ENCODE results near the gene OBSCN.

OBSCN gene

DNA sequence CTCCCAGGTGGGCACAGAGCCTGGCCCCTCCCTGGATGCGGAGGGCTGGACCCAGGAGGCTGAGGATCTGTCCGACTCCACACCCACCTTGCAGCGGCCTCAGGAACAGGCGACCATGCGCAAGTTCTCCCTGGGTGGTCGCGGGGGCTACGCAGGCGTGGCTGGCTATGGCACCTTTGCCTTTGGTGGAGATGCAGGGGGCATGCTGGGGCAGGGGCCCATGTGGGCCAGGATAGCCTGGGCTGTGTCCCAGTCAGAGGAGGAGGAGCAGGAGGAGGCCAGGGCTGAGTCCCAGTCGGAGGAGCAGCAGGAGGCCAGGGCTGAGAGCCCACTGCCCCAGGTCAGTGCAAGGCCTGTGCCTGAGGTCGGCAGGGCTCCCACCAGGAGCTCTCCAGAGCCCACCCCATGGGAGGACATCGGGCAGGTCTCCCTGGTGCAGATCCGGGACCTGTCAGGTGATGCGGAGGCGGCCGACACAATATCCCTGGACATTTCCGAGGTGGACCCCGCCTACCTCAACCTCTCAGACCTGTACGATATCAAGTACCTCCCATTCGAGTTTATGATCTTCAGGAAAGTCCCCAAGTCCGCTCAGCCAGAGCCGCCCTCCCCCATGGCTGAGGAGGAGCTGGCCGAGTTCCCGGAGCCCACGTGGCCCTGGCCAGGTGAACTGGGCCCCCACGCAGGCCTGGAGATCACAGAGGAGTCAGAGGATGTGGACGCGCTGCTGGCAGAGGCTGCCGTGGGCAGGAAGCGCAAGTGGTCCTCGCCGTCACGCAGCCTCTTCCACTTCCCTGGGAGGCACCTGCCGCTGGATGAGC is 164.5 kb downstream of the OBSCN start:
- in situ Hi-C loops (cut with HindIII; ENCODE audit: low sequenced_read_pairs) = no loop called here

DNA sequence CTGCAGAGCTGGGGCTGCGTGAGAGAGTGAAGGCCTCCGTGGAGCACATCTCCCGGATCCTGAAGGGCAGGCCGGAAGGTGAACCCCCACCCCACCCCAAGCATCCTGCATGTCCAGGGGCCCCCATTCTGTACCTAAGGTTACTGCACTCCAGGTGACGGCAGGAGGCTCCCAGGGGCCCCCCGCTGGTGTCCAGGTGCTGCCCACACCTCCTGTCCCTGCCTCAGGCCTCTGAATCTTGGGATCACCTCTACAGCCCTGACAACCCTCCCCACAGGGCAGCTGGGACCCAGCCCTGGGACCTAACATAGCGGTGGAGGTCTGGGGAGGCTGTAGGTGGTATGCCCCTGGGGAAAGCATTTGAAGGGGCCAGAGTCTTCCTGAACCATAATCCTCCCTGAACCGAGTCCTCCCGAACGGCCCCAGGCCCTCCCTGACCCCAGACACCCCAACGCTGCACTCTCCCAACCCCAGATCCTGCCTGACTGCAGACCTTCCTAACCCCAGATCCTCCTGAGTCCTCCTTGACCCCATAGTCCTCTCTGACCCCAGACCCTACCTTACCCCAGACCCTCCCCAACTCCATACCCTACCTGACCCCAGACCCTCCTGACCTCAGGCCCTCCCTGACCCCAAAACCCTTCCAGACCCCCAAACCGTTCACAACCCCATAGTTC is 165.3 kb downstream of the OBSCN start:
- in situ Hi-C loops (cut with HindIII; ENCODE audit: low sequenced_read_pairs) = no loop called here

GRCh38 chr1:228373681-228374571 is 166.1 kb downstream of the OBSCN start:
- in situ Hi-C loops (cut with HindIII; ENCODE audit: low sequenced_read_pairs) = no loop called here

DNA sequence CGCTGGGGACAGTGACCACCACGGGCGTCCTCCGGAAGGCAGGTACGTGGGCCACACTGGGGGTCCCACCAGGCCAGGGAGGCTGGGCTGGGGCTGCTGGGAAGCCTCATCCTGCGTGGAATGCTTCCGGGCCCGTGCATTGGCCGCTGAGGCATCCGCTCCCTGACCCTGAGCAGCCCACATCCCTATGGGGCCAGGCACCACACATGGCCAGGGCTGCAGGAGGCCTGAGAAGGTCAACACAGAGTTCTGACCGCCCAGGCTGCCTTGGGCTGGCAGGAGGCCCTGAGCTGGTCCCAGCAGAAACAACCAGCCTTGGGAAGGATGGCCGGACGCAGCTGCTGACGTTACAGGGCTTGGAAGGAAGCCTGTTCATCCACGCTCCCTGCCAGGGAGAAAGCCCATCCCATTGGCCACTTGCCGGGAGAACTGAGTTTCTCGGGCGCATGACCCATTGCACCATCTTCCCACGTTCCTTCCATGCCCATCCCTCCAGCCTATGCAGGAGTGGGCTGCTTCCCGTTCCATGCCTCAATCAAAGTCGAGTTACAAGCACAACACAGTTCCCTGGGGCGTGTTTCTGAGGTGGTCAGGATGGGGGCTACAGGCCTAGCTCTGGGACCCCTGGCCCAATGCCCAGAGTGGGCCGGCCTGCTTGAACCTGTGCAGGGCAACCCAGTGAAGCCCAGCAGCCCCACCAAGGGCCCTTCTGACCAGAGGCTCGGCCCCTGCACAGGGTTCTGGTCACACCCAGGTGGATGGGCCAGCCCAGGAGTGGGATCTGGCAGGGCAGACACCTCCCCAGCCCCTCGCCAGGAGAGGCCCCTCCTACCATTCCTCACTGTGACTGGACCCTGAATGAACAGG is 167.1 kb downstream of the OBSCN start:
- in situ Hi-C loops (cut with HindIII; ENCODE audit: low sequenced_read_pairs) = no loop called here

DNA sequence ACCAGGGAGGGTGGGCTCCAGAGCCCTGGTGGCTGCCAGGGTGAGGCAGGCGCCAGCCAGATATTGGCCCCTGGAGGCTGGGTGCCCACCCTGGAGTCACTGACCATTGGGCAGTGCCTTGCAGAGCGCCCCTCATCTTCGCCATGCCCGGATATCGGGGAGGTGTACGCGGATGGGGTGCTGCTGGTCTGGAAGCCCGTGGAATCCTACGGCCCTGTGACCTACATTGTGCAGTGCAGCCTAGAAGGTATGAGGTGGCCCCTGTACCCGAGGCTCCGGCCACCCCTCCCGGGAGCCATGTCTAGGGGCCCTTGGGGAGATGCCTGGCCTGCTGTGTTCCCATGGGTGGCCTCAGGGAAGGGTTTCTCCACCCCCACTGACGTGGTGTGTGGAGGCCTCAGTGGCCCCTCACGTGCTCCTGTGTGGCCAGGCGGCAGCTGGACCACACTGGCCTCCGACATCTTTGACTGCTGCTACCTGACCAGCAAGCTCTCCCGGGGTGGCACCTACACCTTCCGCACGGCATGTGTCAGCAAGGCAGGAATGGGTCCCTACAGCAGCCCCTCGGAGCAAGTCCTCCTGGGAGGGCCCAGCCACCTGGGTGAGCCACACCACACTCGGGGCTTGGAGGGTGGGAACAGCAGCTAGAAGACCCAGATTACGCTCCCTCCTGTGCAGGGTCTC is 167.9 kb downstream of the OBSCN start:
- in situ Hi-C loops (cut with HindIII; ENCODE audit: low sequenced_read_pairs) = no loop called here

DNA sequence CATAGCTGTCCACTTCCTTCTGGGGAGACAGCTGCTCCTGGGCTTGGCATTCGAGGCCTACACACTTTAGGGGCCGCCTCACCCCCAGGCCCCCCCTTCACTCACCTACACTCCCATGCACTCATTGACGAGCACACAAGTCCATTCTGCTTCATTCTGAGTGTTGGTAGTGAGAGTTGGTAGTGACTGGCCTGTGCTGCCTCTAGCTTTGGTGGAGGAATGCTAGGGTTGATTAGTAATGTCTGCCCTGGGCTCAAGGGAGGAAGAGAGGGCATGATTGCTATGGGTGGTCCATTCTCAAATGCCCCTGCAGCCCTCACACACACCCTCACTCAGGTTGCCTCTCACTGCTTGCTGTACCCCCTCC is 168.4 kb downstream of the OBSCN start:
- in situ Hi-C loops (cut with HindIII; ENCODE audit: low sequenced_read_pairs) = no loop called here

DNA sequence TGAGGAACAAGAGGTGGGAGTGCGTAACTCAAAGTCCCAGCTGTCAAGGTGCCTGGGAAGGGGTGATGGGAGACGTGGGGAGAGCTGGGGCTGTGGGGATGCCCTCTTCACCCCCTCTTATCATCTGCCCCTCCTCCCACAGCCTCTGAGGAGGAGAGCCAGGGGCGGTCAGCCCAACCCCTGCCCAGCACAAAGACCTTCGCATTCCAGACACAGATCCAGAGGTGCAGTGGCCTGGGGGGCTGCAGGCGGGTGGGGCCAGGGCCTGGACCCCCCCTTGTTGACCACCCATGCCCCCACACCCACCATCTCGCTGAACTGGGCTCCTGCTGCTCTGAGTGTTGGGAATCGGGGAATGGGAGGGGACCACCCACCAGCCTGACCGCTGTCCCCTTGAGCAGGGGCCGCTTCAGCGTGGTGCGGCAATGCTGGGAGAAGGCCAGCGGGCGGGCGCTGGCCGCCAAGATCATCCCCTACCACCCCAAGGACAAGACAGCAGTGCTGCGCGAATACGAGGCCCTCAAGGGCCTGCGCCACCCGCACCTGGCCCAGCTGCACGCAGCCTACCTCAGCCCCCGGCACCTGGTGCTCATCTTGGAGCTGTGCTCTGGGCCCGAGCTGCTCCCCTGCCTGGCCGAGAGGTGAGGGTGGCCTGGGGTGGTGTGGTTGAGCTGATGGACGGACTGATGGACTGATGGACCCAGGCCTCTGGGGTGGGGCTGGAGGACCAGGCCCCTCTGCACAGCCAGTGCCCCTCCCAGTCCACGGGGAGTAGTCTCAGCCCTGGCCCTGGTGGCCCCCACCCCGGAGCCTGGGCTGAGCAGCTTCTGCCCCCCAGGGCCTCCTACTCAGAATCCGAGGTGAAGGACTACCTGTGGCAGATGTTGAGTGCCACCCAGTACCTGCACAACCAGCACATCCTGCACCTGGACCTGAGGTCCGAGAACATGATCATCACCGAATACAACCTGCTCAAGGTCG is 169.1 kb downstream of the OBSCN start:
- in situ Hi-C loops (cut with HindIII; ENCODE audit: low sequenced_read_pairs) = no loop called here

DNA sequence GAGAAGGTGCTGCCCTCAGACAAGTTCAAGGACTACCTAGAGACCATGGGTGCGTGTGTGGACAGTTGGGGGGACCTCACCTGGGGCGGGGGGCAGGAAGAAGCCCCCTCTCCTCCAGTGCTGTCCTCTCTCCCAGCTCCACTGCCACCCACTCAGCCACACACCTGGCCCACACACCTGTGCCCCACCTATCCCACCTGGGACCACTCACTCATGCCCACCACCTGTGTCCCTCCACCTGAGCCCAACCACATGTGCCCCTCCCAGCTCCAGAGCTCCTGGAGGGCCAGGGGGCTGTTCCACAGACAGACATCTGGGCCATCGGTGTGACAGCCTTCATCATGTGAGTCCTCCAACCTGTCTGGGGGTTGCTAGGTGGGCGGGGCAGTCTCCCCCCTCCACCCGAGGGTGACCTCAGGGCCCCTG is 169.8 kb downstream of the OBSCN start:
- in situ Hi-C loops (cut with HindIII; ENCODE audit: low sequenced_read_pairs) = no loop called here

DNA sequence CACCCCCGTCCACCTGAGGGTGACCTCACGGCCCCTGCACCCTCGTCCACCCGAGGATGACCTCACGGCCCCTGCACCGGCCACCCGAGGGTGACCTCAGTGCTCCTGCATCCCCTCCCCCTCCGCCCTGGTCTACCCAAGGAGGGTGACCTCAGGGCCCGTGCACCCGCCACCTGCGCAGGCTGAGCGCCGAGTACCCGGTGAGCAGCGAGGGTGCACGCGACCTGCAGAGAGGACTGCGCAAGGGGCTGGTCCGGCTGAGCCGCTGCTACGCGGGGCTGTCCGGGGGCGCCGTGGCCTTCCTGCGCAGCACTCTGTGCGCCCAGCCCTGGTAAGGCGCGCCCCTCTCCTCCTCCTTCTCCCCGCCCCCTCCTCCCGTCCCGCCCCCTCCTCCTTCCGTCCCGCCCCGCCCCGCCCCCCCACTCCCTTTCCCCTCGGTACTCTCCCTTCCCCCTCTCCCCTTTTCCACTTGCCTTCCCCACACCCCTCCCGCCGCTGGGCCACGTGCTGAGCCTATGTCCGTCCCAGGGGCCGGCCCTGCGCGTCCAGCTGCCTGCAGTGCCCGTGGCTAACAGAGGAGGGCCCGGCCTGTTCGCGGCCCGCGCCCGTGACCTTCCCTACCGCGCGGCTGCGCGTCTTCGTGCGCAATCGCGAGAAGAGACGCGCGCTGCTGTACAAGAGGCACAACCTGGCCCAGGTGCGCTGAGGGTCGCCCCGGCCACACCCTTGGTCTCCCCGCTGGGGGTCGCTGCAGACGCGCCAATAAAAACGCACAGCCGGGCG is 170.4 kb downstream of the OBSCN start:
- in situ Hi-C loops (cut with HindIII; ENCODE audit: low sequenced_read_pairs) = no loop called here

GRCh38 chr1:228378873-228379460 is 171.1 kb downstream of the OBSCN start:
- in situ Hi-C loops (cut with HindIII; ENCODE audit: low sequenced_read_pairs) = no loop called here

DNA sequence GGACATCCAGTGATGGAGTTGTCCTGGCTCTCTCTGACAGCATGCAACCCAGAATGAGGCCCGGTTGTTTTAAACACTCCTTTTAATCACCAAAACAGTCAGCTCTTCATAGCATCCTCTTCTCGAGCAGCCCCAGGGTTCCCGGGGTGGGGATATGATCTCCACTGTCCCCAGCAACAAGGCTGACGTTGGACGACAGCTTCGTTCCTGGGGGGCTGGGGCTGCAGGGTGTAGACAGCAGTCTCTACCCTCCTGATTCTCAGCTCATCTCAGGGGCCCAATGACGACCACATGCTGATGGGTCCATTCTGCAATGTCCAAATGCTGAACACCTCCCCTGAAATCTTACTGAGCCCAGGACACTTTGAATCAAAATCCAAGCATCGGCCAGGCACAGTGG is 171.8 kb downstream of the OBSCN start:
- in situ Hi-C loops (cut with HindIII; ENCODE audit: low sequenced_read_pairs) = loop anchor here (10.0 kb wide), 1 partner anchor 135 kb away; no protein-coding TSS in a partner anchor

DNA sequence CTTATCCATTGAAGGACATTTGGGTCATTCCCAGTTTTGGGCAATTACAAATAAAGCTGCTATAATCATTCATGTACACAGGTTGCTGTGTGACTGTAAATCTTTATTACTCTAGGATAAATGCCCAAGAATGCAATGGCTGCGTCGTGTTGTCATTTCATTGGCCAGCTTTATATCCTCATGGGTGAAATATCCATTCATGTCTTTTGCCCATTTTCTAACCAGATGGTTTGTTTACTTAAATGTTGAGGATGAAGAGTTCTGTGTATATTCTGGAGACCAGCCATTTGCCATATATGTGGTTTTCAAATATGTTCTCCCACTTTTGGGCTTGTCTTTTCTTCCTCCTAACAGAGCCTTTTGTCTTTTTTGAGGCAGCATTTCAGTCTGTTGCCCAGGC is 173.5 kb downstream of the OBSCN start:
- in situ Hi-C loops (cut with HindIII; ENCODE audit: low sequenced_read_pairs) = loop anchor here (10.0 kb wide), 1 partner anchor 137 kb away; no protein-coding TSS in a partner anchor

DNA sequence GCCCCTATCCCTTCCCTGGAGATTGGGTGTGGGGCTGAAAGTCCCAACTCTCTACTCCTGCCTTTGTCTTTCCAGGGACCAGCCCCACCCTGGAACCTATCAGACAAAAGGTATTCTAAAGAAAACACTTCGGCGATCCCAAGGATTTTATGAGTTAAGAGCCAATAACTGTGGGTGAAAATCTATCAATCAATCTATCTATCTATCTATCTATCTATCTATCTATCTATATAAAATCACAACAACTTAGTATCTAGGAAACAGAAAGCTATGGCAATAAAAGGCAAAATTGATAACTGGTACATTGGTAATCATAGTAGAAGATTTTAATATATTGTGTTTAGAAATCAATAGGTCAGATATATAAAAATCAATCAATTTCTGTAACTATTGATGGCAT is 175.9 kb downstream of the OBSCN start:
- in situ Hi-C loops (cut with HindIII; ENCODE audit: low sequenced_read_pairs) = loop anchor here (10.0 kb wide), 1 partner anchor 139 kb away; no protein-coding TSS in a partner anchor

DNA sequence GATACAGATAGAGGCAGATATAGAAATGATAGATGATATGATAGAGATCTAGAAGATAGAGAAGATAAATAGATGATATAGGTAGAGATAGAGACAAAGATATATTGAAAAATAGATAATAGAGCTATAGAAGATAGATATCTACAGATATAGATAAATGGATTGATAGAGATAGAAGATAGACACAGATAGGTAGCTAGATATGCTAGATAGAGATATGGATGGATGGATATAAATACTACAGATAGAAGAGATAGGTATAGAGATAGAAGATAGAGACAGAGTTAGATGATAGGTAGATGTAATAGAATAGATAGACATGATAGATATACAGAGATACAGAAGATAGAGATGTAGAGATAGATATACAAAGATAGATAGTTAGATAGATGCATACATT is 177.4 kb downstream of the OBSCN start:
- in situ Hi-C loops (cut with HindIII; ENCODE audit: low sequenced_read_pairs) = loop anchor here (10.0 kb wide), 1 partner anchor 140 kb away; no protein-coding TSS in a partner anchor

- in situ Hi-C loops (cut with HindIII; ENCODE audit: low sequenced_read_pairs) = loop anchor here (10.0 kb wide), 1 partner anchor 143 kb away; no protein-coding TSS in a partner anchor
Measured at GRCh38 chr1:228387321-228387720, 179.5 kb downstream of the OBSCN start.

- in situ Hi-C loops (cut with HindIII; ENCODE audit: low sequenced_read_pairs) = loop anchor here (5.0 kb wide), 1 partner anchor 57 kb away; no protein-coding TSS in a partner anchor
Measured at GRCh38 chr1:228390649-228391048, 182.8 kb downstream of the OBSCN start.

- in situ Hi-C loops (cut with HindIII; ENCODE audit: low sequenced_read_pairs) = loop anchor here (5.0 kb wide), 1 partner anchor 56 kb away; no protein-coding TSS in a partner anchor
Measured at GRCh38 chr1:228391411-228392020, 183.7 kb downstream of the OBSCN start.
